AG04449 (cell line): ENCODE measurements around the gene CILP2.

Experiments
- CTCF ChIA-PET: fragments of 350-600 bp; formaldehyde crosslinking; extraction: SDS; loops from one replicate; lab custom pipeline; 2021; ENCODE audit warnings: antibody characterized with exemption; lab: Yijun Ruan, JAX
- POLR2A ChIA-PET: fragments of 400-600, 350-600 bp; formaldehyde crosslinking; extraction: SDS; loops from one replicate; lab custom pipeline; 2020; ENCODE audit warnings: antibody characterized with exemption, inconsistent platforms; lab: Yijun Ruan, JAX
- DNase-seq: peaks from one replicate; pipeline ENCODE4 v3.0.0-alpha.2; 2010; ENCODE audit warnings: low read depth, low spot score
- H3K4me3 ChIP-seq: 2 replicates; pipeline ENCODE4 v1.5.1; 2011; ENCODE audit warnings: low read depth, mild to moderate bottlenecking, control low read depth, low read length
- CTCF ChIP-seq: IDR thresholded peaks from one replicate; pipeline ENCODE4 v1.5.1; 2011; ENCODE audit warnings: mild to moderate bottlenecking, moderate library complexity, low read length, control low read depth, inconsistent platforms; ENCODE audit not compliant: insufficient read depth; ENCODE audit errors: missing control alignments

The CILP2 gene

GRCh38 chr19:19543640-19544039, 5.6 kb downstream of the CILP2 start:
- ChIA-PET CTCF (interaction anchor here (1.4 to 2.6 kb wide), 4 partner anchors 9 to 100 kb away, joined by 6 to 12 read pairs (median 10); partner anchors contain the start of gene GMIP), POLR2A (no interaction called here)
- H3K4me3 ChIP-seq: no peak overlapping the region
- DNase-seq: no peak
- no peak for TF ChIP-seq CTCF

GRCh38 chr19:19544257-19544953, 6.3 kb downstream of the CILP2 start:
- DNase-seq: no peak
- no peak overlapping the region for H3K4me3 ChIP-seq
- CTCF ChIA-PET: interaction anchor here (2.0 to 2.6 kb wide), 3 partner anchors 8 to 100 kb away, joined by 9 to 12 read pairs (median 10); partner anchors contain the start of gene GMIP
- no peak for TF ChIP-seq CTCF
- POLR2A ChIA-PET: no interaction called here

- no peak overlapping the region for H3K4me3 ChIP-seq
- no peak for DNase-seq
- POLR2A ChIA-PET: no interaction called here
- no peak for TF ChIP-seq CTCF
- CTCF ChIA-PET: interaction anchor here (1.3 kb wide), 1 partner anchor 10 kb away, joined by 3 read pairs; no protein-coding TSS in a partner anchor
Observed at GRCh38 chr19:19544954-19545591, 7.0 kb downstream of the CILP2 start.

GRCh38 chr19:19545707-19546106, 7.6 kb downstream of the CILP2 start:
- DNase-seq: no peak
- no peak overlapping the region for H3K4me3 ChIP-seq
- no peak for TF ChIP-seq CTCF
- ChIA-PET POLR2A (no interaction called here), CTCF (interaction anchor here (1.3 to 11.6 kb wide), 2 partner anchors 10 to 16 kb away, joined by 3 to 142 read pairs; partner anchors contain the start of gene YJEFN3)

DNA sequence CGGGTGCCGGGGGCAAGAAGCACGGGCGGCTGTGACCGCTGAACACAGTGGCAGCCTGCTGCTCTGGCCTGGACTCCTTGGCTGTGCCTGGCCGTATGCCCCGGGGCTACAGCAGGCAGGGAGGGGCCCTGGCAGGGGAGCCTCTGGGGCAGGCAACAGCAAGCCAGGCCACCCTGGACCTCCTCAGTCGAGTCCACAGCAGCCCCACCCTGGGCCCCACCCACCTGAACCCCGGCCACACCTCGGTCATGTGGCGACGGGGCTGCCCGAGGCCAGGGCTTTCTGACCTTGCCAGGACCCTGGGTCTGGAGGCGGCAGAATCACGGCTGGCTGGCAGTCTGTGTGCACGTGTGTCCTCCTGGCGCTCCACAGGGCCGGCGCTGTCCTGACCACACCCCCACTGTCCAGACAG, 8.7 kb downstream of the CILP2 start:
- TF ChIP-seq CTCF: no peak
- DNase-seq: no peak
- H3K4me3 ChIP-seq: no peak overlapping the region
- CTCF ChIA-PET: interaction anchor here (0.6 to 11.6 kb wide), 3 partner anchors 9 to 66 kb away, joined by 3 to 142 read pairs (median 3); partner anchors contain the start of gene YJEFN3
- POLR2A ChIA-PET: no interaction called here
